Endothelial cell (in vitro differentiated cells): Measurements from ENCODE around the gene SMARCD3. TPM values are rescaled to one million over a fixed set of nuclear protein-coding genes. Genes with fewer than 3 reads are reported as not detected.

Experiments used
- DNase-seq: peaks from one replicate; pipeline ENCODE4 v3.0.0; 2021; ENCODE audit warnings: low spot score
- H3K27ac Mint-ChIP-seq: one replicate; pipeline ENCODE4 v1.8.0; 2021; ENCODE audit warnings: mixed read lengths, inconsistent platforms; ENCODE audit not compliant: unreplicated experiment
- H3K27me3 Mint-ChIP-seq: one replicate; pipeline ENCODE4 v1.8.0; 2021; ENCODE audit warnings: mild to moderate bottlenecking, moderate library complexity, mixed read lengths, inconsistent platforms; ENCODE audit not compliant: unreplicated experiment
- H3K36me3 Mint-ChIP-seq: one replicate; pipeline ENCODE4 v1.8.0; 2021; ENCODE audit warnings: mild to moderate bottlenecking, low read depth, mixed read lengths, inconsistent platforms; ENCODE audit not compliant: unreplicated experiment
- H3K4me1 Mint-ChIP-seq: one replicate; pipeline ENCODE4 v1.8.0; 2021; ENCODE audit warnings: mild to moderate bottlenecking, mixed read lengths, inconsistent platforms; ENCODE audit not compliant: unreplicated experiment
- H3K4me3 Mint-ChIP-seq: one replicate; pipeline ENCODE4 v1.8.0; 2021; ENCODE audit warnings: mild to moderate bottlenecking, mixed read lengths, inconsistent platforms; ENCODE audit not compliant: unreplicated experiment
- H3K9me3 Mint-ChIP-seq: one replicate; pipeline ENCODE4 v1.8.0; 2021; ENCODE audit warnings: mixed read lengths, inconsistent platforms; ENCODE audit not compliant: unreplicated experiment
- CTCF ChIP-seq: fragments of 200-600 bp; sonication (generic); IDR thresholded peaks from one replicate; pipeline ENCODE4 v1.5.0; 2021; ENCODE audit warnings: antibody characterized with exemption; ENCODE audit not compliant: unreplicated experiment
- total RNA-seq: library from RNA; stranded (reverse); fragmentation: NEBNext Ultra II Directional; extraction: Animal tissue kit (Norgen Biotek cat#: 25700); gene quantifications from one replicate; pipeline ENCODE4 v1.2.1, GENCODE V29; 2021; ENCODE audit not compliant: unreplicated experiment

SMARCD3 gene
- total RNA-seq, 1 donor from 2014 or later: 5.4 TPM

- TF ChIP-seq CTCF: no peak
- H3K36me3 Mint-ChIP-seq: no peaks in the 10 kb centered on the region
- no peak overlapping the region for H3K27ac Mint-ChIP-seq
- H3K27me3 Mint-ChIP-seq: peaks cover 4% of the 10 kb centered on the region
- no peaks in the 10 kb centered on the region for H3K4me1 Mint-ChIP-seq
- H3K9me3 Mint-ChIP-seq: no peaks in the 10 kb centered on the region
- H3K4me3 Mint-ChIP-seq: no peak overlapping the region
- DNase-seq: no peak
Observed at GRCh38 chr7:151281686-151282085, 33.2 kb upstream of the SMARCD3 start.

GRCh38 chr7:151280388-151281019, 32.0 kb upstream of the SMARCD3 start:
- DNase-seq: no peak
- Mint-ChIP-seq H3K9me3 (no peaks in the 10 kb centered on the region), H3K36me3 (no peaks in the 10 kb centered on the region), H3K27me3 (peaks cover 4% of the 10 kb centered on the region), H3K4me3 (no peak overlapping the region), H3K4me1 (peaks cover 3% of the 10 kb centered on the region), H3K27ac (no peak overlapping the region)
- TF ChIP-seq CTCF: no peak

- H3K27ac Mint-ChIP-seq: no peak overlapping the region
- H3K36me3 Mint-ChIP-seq: no peaks in the 10 kb centered on the region
- no peak for DNase-seq
- H3K9me3 Mint-ChIP-seq: no peaks in the 10 kb centered on the region
- peaks cover 3% of the 10 kb centered on the region for H3K4me1 Mint-ChIP-seq
- H3K27me3 Mint-ChIP-seq: peaks cover 8% of the 10 kb centered on the region
- TF ChIP-seq CTCF: no peak
- H3K4me3 Mint-ChIP-seq: no peak overlapping the region
Observed at GRCh38 chr7:151279868-151280267, 31.4 kb upstream of the SMARCD3 start.

- peaks cover 10% of the 10 kb centered on the region for H3K27me3 Mint-ChIP-seq
Observed at GRCh38 chr7:151278949-151279348, 30.5 kb upstream of the SMARCD3 start.

More at GRCh38 chr7:151278949-151279348, 30.5 kb upstream of the SMARCD3 start:
- H3K27ac Mint-ChIP-seq: no peak overlapping the region
- no peak for TF ChIP-seq CTCF
- no peaks in the 10 kb centered on the region for H3K9me3 Mint-ChIP-seq
- no peak for DNase-seq
- H3K4me3 Mint-ChIP-seq: no peak overlapping the region
- peaks cover 3% of the 10 kb centered on the region for H3K4me1 Mint-ChIP-seq
- H3K36me3 Mint-ChIP-seq: no peaks in the 10 kb centered on the region
